Central memory CD4-positive, alpha-beta T cell (primary cell): Measurements from ENCODE around the gene STK24.

Experiments used
- DNase-seq: peaks from one replicate; pipeline ENCODE4 v3.0.0; 2022

Gene STK24

DNA sequence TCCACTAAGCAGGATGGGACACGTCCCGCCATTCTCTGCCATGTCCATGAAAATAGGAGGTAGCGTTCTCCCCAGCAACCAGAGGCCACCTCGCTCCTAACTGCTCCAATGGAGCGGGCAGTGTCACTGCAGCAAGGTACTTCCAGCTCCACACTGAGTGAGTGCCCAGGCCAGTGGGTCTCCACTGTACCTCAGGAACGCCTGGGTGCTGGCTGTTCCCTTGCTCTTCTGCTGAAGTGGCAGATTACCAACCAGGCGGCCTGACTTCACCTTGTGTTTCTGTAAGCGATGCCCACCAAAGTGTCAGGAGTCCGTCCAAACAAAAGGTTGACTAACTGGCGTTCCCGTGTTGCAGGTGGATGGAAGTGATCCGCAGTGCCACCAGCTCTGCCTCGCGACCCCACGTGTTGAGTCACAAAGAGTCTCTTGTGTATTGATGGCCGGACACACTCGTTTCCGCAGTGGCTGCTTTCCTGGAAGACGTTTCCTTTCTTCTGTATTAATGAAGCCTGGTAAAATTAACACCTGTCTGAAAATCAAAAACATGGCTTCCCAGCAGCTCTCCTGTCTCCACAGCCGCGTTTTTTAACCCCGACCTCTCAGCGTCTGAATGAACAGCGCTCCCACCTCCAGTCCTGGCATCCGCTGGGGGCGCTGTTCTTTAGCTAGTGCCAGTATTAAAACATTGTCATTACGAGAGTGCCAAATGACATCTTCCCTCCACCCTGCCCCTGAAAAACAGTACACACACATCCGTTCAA is 128.8 kb downstream of the STK24 start:
- DNase-seq, result no peak

DNA sequence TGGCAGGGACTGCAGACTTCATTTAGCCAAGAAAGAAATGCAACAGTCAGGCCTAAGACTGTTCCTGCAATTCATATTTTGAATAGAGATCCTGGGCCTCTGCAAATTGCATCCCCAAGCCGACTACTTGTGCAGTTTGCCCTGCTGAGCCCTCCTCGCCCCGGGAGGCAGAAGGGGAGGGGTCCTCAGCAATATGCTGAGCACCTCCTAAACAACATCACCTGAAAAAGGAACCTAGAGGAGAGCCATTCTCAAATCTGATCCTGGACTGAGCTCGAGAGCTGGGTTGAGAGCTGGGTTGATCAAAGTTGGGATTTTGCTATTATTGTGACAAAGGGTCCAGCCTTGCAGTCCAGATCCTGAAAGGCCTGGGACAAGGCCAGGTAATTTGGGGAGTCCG is 129.8 kb downstream of the STK24 start:
- no peak for DNase-seq

- no peak for DNase-seq
Measured at GRCh38 chr13:98446234-98446621, 130.7 kb downstream of the STK24 start.

GRCh38 chr13:98445340-98446233 is 131.3 kb downstream of the STK24 start:
- peak; percentile 68 for DNase-seq

- DNase-seq, result no peak
Measured at GRCh38 chr13:98444381-98444780, 132.5 kb downstream of the STK24 start.

DNA sequence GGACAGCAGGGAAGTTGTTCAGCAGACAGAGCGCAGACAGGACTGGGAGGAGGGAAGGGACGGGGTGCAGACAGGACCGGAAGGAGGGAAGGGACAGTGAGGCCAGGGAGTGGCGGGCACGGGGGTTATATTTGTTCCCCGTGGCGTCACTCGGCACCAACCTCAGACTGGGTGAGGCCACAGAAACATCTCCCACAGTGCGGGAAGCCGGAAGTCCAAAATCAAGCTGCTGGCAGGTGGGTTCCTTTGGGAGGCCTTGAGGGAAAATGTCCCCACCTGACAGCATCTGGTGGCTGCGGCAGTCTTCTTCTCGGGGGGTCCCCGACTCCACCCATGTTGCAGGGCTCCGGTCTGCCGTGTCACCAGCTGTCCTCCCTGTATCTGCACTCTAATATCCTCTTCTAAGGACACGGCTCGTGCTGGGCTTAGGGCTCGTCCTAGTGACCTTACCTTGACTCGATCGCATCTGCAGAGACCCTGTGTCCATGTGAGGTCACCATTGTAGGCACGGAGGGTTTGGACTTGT is 133.0 kb downstream of the STK24 start:
- no peak for DNase-seq

- no peak for DNase-seq
Measured at GRCh38 chr13:98443329-98443728, 133.6 kb downstream of the STK24 start.

GRCh38 chr13:98442391-98443230 is 134.3 kb downstream of the STK24 start:
- no peak for DNase-seq

DNA sequence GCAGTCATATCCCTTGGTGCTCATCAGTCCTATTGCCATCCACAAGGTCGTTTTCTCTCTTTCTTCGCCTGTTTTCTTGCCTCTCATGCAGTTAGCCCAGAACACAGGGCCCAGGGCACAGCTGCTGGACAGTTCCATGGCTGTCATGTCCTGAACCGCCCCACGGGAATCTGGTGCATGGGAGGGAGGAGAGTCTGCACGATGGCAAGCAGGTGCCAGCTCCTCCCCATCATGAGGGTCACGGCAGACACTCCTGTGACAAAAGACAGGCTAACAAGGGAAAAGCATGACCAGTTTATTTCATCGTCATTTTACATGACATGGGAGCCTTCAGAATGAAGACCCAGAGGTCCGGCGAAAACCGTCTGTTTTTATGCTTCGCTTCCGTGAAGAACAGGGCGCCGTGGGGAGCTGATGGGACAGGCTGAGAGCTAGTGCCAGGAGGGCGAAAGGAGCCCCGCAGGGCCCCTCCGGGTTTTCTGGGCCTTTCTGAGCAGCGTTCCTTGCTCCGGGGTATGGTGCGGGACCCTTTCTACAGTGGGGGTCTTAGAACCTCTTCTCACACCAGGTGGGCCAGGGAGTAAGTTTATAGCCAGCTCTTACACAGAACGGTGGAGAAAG is 135.7 kb downstream of the STK24 start:
- no peak for DNase-seq

DNA sequence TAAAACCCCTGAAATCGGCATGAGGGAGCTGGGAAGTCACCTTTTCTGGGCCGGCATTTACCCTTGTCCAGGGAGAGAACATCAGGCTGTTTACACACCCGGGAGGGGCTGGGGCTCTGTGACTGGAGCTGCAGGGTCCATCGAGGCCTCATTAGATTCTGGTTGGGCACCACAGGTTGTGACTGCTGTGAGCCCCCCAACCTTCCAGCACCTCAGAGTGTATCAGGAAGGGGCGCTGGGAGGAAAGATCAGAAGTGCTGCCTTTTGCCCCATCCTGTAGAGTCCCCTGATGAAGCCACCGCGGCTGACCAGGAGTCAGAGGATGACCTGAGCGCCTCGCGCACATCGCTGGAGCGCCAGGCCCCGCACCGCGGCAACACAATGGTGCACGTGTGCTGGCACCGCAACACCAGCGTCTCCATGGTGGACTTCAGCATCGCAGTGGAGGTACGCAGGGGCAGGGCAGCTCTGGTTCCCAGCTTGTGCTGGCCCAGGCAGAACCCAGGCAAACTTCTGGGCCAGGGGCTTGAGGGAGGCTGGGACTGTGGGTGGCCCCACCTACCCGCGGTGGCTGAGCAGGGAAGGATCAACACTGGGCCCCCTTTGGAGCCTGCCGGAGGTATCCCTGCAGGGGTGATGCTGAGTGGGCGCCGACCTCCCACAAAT is 136.4 kb downstream of the STK24 start:
- DNase-seq, result no peak

- no peak for DNase-seq
Measured at GRCh38 chr13:98439896-98440295, 137.0 kb downstream of the STK24 start.

GRCh38 chr13:98439126-98439828 is 137.6 kb downstream of the STK24 start:
- no peak for DNase-seq

- no peak for DNase-seq
Measured at GRCh38 chr13:98438246-98439125, 138.4 kb downstream of the STK24 start.

DNA sequence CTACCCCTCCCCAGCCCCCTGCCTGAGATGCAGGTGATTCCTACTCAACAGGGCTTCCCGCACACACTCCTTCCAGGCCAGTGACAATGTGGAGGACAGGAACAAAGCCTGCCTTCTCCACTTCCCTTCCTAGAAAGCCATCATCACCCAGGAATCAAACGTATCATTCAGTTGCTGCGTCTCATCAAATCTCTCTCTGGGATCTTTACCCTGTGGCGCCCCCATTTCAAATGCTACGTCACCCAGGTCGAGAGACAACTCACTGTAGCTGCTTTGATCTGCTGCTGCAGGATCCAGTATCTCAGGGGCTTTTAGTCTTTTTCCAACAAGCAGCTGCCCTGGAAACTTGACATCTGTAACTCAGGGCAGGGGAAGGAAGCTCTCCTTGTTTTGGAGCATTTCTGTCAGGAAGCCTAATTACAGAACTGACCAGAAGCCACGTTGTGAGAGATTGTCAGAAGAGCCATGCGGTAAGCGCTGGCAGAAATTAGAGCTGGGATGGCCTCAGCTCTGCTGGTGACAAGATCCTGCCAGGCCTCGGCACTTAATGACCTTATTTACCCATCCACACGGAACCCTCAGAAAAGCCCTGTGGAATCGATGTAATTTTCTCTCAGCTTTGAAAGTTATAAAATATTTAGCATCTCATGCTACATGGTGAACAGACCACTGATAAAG is 140.5 kb downstream of the STK24 start:
- DNase-seq, result no peak

DNA sequence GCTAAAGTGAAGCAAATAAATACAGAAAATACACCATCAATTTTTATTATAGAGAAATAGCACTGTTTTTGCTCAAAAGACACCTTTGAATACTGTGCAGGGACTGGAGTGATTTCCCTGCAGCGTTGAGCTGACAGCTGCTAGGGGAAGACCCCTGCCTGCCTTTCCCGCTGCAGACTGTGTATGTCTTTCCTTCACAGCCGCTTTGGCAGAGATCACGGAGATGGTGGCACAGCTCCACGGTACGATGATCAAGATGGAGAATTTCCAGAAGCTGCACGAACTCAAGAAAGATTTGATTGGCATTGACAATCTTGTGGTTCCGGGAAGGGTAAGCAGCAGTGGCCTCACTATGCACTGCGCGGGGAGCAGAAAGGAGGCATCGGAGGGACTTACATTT is 141.5 kb downstream of the STK24 start:
- no peak for DNase-seq

DNA sequence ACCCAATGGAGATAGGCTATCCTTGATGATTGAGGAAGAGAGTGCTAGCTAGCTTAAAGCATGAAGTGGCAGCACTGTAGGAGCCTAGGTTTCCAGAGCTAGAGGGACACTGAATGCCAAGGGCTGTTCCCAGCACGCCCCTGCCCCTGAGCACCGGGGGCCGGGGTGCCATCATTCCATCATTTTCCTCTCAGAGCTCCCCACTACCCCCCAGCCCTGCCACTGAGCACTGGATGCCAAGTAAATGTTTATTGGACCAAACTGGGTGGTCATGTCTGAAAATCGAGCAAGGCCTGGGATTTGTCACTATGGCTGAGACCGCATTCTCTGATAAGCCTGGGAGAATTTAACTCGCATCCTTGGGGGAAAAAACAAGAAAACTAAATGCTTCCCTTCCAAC is 142.8 kb downstream of the STK24 start:
- no peak for DNase-seq

GRCh38 chr13:98433654-98434053 is 143.3 kb downstream of the STK24 start:
- DNase-seq, result no peak

- DNase-seq, result no peak
Measured at GRCh38 chr13:98432638-98433037, 144.3 kb downstream of the STK24 start.

GRCh38 chr13:98429977-98430736 is 146.8 kb downstream of the STK24 start:
- no peak for DNase-seq
